ENCODE data around the gene ATL1. TPM values are rescaled to one million over a fixed set of nuclear protein-coding genes. Genes with fewer than 3 reads are reported as not detected.

The ATL1 gene
- total and polyA plus RNA-seq, 2 of the 4 experiments (the other 2 are of a cell fraction) = 6.0 to 12.2 TPM

DNA sequence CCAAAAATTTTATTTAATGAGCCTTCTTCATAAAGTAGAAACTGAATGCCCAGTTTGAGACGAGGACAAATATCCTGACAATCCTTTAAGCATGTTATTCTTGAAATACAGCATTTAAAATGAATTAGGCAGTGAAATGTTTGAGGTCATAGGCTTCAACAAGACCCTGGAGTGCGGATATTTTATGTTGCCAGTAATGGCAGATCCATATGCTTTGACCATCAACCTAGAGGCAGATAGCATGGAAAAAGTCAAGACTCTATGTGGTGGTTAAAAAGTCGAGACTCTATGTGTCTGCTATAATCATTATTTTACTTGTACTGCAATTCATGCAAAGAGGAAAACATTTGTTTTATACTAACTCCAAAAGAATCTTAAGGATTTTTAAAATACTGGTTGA is 25.5 kb upstream of the ATL1 start:
- Histone ChIP-seq H3K4ac (ENCODE audit: low read depth, low read length) (no peak overlapping the region), H3K23ac (ENCODE audit: low read depth, low read length) (no peak overlapping the region), H2AK9ac (replicated peaks; ENCODE audit: low read depth, low read length, poor library complexity) (no peak overlapping the region), H4K20me1 (ENCODE audit: insufficient read depth, low read length) (peaks cover 14% of the 10 kb centered on the region; the same call in 1 of the 2 replicates), H3K4me3 (ENCODE audit: insufficient read depth, low read depth, low read length) (no peak overlapping the region), H3K56ac (ENCODE audit: extremely low read depth, insufficient read depth, low read length) (no peak overlapping the region), H3K18ac (ENCODE audit: low read depth, low read length) (no peak overlapping the region), H4K5ac (ENCODE audit: low read depth, low read length) (no peak overlapping the region), H2BK120ac (ENCODE audit: low read depth, low read length) (no peak overlapping the region), H4K91ac (ENCODE audit: insufficient read depth, low read depth, low read length) (no peak overlapping the region), H3K27ac (ENCODE audit: insufficient read depth, low read length) (no peak overlapping the region), H2BK5ac (ENCODE audit: low read depth, low read length, poor library complexity, severe bottlenecking) (no peak overlapping the region), H3K36me3 (ENCODE audit: control insufficient read depth, insufficient read depth, low read length) (no peaks in the 10 kb centered on the region; the same call in 1 of the 2 replicates), H2AK5ac (ENCODE audit: low read depth, low read length) (no peak overlapping the region), H3K4me1 (ENCODE audit: control insufficient read depth, insufficient read depth, low read length) (peaks cover 9% of the 10 kb centered on the region), H3K4me2 (ENCODE audit: low read depth, low read length) (no peak overlapping the region), H3K9me1 (ENCODE audit: insufficient read depth, low read length) (0 out of 2 replicates have a peak, but pooled peaks cover 5% of the 10 kb centered on the region), H3K79me1 (ENCODE audit: low read depth in 1 of 2, low read length in 2 of 2) (peaks cover 3 to 16% of the 10 kb centered on the region in 2 experiments; a peak in 1 of 4 replicates), H3K14ac (replicated peaks; ENCODE audit: low read depth, low read length) (no peak overlapping the region), H4K8ac (ENCODE audit: low read depth in 2 of 2, low read length in 2 of 2) (no peak overlapping the region), H3K27me3 (ENCODE audit: control insufficient read depth, insufficient read depth, low read length) (no peaks in the 10 kb centered on the region), H3K9me3 (ENCODE audit: control insufficient read depth, insufficient read depth, low read length) (no peaks in the 10 kb centered on the region), H2BK15ac (ENCODE audit: low read depth, low read length) (no peak overlapping the region), H2AFZ (replicated peaks; ENCODE audit: low read length, poor library complexity) (no peak overlapping the region), H2BK20ac (ENCODE audit: low read depth, low read length) (no peak overlapping the region), H3K9ac (ENCODE audit: low read depth, low read length) (no peak overlapping the region)
- ChIA-PET CTCF (no interaction called here), POLR2A (ENCODE audit: unreplicated experiment) (no interaction called here)
- no peak for DNase-seq
- TF ChIP-seq, protein P1, sequence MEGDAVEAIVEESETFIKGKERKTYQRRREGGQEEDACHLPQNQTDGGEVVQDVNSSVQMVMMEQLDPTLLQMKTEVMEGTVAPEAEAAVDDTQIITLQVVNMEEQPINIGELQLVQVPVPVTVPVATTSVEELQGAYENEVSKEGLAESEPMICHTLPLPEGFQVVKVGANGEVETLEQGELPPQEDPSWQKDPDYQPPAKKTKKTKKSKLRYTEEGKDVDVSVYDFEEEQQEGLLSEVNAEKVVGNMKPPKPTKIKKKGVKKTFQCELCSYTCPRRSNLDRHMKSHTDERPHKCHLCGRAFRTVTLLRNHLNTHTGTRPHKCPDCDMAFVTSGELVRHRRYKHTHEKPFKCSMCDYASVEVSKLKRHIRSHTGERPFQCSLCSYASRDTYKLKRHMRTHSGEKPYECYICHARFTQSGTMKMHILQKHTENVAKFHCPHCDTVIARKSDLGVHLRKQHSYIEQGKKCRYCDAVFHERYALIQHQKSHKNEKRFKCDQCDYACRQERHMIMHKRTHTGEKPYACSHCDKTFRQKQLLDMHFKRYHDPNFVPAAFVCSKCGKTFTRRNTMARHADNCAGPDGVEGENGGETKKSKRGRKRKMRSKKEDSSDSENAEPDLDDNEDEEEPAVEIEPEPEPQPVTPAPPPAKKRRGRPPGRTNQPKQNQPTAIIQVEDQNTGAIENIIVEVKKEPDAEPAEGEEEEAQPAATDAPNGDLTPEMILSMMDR (conservative IDR thresholded peaks at IDR 0.05; ENCODE audit: low read depth, low read length) = no peak
- TF ChIP-seq CEBPB (IDR thresholded peaks at IDR 0.05; ENCODE audit: low read depth, low read length) (no peak), BHLHE40 (IDR thresholded peaks at IDR 0.05; ENCODE audit: low read depth, low read length) (no peak), RFX5 (IDR thresholded peaks at IDR 0.05; ENCODE audit: low read depth, low read length) (no peak), POLR2A (IDR thresholded peaks at IDR 0.05; ENCODE audit: low read depth, low read length) (no peak), SMC3 (IDR thresholded peaks at IDR 0.05; ENCODE audit: low read depth, low read length) (no peak), CHD1 (IDR thresholded peaks at IDR 0.05; ENCODE audit: low read depth, low read length) (no peak), FOS (IDR thresholded peaks at IDR 0.05; ENCODE audit: low read depth, low read length) (no peak), MXI1 (IDR thresholded peaks at IDR 0.05; ENCODE audit: borderline replicate concordance, low read depth, low read length) (no peak), RAD21 (IDR thresholded peaks at IDR 0.05; ENCODE audit: low read length) (no peak), MAZ (IDR thresholded peaks at IDR 0.05; ENCODE audit: borderline replicate concordance, low read depth, low read length) (no peak), MAFK (IDR thresholded peaks at IDR 0.05; ENCODE audit: low read depth, low read length) (no peak), RCOR1 (IDR thresholded peaks at IDR 0.05; ENCODE audit: insufficient replicate concordance, low read length) (no peak), NFE2L2 (IDR thresholded peaks at IDR 0.05; ENCODE audit: low read depth, low read length) (no peak)
- TF ChIP-seq, protein P2, sequence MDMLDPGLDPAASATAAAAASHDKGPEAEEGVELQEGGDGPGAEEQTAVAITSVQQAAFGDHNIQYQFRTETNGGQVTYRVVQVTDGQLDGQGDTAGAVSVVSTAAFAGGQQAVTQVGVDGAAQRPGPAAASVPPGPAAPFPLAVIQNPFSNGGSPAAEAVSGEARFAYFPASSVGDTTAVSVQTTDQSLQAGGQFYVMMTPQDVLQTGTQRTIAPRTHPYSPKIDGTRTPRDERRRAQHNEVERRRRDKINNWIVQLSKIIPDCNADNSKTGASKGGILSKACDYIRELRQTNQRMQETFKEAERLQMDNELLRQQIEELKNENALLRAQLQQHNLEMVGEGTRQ (IDR thresholded peaks at IDR 0.05; ENCODE audit: low read depth, low read length) = no peak
- intact Hi-C loops (cut with micrococcal nuclease) (loop anchor here (5.0 to 10.0 kb wide), 3 partner anchors 137 to 417 kb away; partner anchors contain the start of genes CDKL1, SOS2 and VCPKMT), dilution Hi-C loops (cut with HindIII; ENCODE audit: low sequenced_read_pairs, unreplicated experiment) (no loop called here), in situ Hi-C loops (cut with MboI; ENCODE audit: low sequenced_read_pairs) (no loop called here)
- BruUV-seq (replicated peaks) = no TSS peak
- ATAC-seq (ENCODE audit: low read depth) = no peak
- WGBS, 2 experiments (ENCODE audit: extremely low coverage in 2 of 2, insufficient read length in 1 of 2) = no CpG with 5 or more reads among the region's 3 CpGs

All from IMR-90 (cell line).